ENCODE data around the gene PRAC2.

DNA sequence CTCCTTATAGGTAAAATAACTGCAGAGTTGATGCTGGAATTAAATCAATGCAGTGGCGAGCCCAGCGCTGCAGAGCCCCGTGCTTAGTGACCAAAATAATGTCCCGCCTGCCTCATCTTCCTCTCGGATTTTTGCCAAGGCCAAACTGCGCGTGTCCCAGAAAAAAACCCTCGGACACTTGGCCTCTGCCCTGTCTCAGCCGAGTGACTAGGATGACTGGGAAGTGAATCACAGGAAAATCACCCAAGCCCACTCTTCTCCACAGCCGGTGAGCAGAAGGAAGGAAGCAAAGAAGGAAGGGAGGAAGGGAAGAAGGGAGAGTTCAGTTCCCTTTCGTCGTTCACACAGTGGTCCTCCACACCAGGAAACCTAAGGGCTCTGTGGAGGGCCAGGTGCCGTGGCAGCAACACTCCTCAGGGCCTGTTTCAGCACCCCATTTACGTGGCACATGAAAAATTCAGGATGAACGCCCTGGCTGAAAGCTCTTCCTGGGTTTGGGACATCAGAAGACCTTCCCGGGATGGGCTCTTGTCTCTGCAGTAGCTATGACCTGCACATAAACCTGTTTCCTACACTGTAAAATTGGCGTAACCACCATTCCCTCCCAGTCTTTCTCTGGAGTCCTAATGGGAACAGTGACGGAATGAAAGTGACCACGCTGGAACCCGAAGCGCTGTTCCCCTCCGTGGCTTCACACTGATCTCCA lies 31.0 kb downstream of the PRAC2 start:
- TF ChIP-seq, protein P1, sequence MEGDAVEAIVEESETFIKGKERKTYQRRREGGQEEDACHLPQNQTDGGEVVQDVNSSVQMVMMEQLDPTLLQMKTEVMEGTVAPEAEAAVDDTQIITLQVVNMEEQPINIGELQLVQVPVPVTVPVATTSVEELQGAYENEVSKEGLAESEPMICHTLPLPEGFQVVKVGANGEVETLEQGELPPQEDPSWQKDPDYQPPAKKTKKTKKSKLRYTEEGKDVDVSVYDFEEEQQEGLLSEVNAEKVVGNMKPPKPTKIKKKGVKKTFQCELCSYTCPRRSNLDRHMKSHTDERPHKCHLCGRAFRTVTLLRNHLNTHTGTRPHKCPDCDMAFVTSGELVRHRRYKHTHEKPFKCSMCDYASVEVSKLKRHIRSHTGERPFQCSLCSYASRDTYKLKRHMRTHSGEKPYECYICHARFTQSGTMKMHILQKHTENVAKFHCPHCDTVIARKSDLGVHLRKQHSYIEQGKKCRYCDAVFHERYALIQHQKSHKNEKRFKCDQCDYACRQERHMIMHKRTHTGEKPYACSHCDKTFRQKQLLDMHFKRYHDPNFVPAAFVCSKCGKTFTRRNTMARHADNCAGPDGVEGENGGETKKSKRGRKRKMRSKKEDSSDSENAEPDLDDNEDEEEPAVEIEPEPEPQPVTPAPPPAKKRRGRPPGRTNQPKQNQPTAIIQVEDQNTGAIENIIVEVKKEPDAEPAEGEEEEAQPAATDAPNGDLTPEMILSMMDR (IDR thresholded peaks at IDR 0.05) = no peak
- no peak for TF ChIP-seq POLR2A (IDR thresholded peaks at IDR 0.05)
